Choroid plexus epithelial cell (primary cell): ENCODE data around the gene SERPINB8.

Experiments
- DNase-seq: peaks from one replicate; pipeline ENCODE4 v3.0.0-alpha.2; 2010; ENCODE audit warnings: low read depth
- H3K4me3 ChIP-seq: 2 replicates; pipeline ENCODE4 v1.5.1; 2011; ENCODE audit warnings: low read depth, mild to moderate bottlenecking, control low read depth, low read length, moderate library complexity
- TF ChIP-seq, protein P1 (sequence below): conservative IDR thresholded peaks from 2 replicates; pipeline ENCODE4 v1.5.1; 2011; ENCODE audit warnings: low read depth, mild to moderate bottlenecking, control low read depth, inconsistent platforms, low read length, moderate library complexity

SERPINB8 gene

GRCh38 chr18:63994783-63995399 lies 25.0 kb downstream of the SERPINB8 start:
- peak; percentile 73 for DNase-seq
- no peak overlapping the region for H3K4me3 ChIP-seq
- TF ChIP-seq, protein P1, sequence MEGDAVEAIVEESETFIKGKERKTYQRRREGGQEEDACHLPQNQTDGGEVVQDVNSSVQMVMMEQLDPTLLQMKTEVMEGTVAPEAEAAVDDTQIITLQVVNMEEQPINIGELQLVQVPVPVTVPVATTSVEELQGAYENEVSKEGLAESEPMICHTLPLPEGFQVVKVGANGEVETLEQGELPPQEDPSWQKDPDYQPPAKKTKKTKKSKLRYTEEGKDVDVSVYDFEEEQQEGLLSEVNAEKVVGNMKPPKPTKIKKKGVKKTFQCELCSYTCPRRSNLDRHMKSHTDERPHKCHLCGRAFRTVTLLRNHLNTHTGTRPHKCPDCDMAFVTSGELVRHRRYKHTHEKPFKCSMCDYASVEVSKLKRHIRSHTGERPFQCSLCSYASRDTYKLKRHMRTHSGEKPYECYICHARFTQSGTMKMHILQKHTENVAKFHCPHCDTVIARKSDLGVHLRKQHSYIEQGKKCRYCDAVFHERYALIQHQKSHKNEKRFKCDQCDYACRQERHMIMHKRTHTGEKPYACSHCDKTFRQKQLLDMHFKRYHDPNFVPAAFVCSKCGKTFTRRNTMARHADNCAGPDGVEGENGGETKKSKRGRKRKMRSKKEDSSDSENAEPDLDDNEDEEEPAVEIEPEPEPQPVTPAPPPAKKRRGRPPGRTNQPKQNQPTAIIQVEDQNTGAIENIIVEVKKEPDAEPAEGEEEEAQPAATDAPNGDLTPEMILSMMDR = peak; percentile 93

DNA sequence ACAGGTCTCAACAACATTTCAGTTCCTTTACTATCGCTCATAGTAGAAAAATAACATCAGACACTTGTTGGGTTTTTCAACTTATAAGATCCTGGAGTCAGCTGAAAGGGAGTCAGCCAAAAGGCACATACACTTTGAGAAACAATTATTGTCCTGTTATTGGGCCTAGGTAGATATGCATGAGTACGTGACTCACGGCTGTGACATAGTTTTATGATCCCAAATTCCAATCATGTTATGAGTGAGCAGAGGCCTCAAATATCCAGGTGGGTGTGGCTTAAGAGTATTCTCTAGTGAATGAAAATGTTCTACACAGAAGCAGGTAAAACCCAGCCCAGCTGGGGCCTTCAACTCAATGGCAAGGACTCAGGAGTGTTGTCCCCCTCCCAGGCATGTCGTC lies 27.2 kb downstream of the SERPINB8 start:
- TF ChIP-seq, protein P1 = no peak
- no peak for DNase-seq

DNA sequence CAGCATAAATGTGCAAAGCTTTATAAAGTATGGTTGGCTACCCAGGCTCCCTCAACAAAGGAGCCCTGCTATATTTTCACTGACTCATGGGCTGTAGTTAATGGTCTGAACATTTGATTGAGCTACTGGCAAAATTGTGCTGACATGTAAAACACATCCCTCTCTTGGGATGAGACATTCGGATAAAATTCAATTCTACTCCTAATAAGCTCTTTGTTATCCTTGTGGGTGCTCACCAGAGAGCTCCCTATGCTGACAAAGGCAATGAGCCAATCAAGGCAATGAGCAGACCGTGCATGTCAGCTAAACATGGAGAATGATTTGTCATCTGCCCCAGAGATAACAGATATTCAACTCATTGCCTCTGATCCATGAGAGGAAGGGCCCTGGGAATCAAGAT lies 27.7 kb downstream of the SERPINB8 start:
- no peak for DNase-seq
- TF ChIP-seq, protein P1 = no peak
- H3K4me3 ChIP-seq = no peak overlapping the region

More for the DNA sequence above, 27.2 kb downstream of the SERPINB8 start:
- H3K4me3 ChIP-seq = no peak overlapping the region

- H3K4me3 ChIP-seq = no peak overlapping the region
- no peak for DNase-seq
- TF ChIP-seq, protein P1 = no peak
These were observed 30.0 kb downstream of the SERPINB8 start for GRCh38 chr18:63999871-64000270.

- DNase-seq = no peak
- no peak overlapping the region for H3K4me3 ChIP-seq
- TF ChIP-seq, protein P1 = no peak
These were observed 32.7 kb downstream of the SERPINB8 start for GRCh38 chr18:64002581-64002980.

GRCh38 chr18:64009305-64009704 lies 39.4 kb downstream of the SERPINB8 start:
- H3K4me3 ChIP-seq = no peak overlapping the region
- TF ChIP-seq, protein P1 = no peak
- no peak for DNase-seq

GRCh38 chr18:64011513-64011912 lies 41.6 kb downstream of the SERPINB8 start:
- DNase-seq = no peak
- TF ChIP-seq, protein P1 = no peak
- H3K4me3 ChIP-seq = no peak overlapping the region
